ENCODE measurements around the gene LITAF. TPM values are rescaled to one million over a fixed set of nuclear protein-coding genes. Genes with fewer than 3 reads are reported as not detected.

Gene LITAF
- total RNA-seq, 3 donors from 2014 or later (not counting 1 experiment from before 2014, with no cell fraction given) = 584 to 772 (median 726) TPM

DNA sequence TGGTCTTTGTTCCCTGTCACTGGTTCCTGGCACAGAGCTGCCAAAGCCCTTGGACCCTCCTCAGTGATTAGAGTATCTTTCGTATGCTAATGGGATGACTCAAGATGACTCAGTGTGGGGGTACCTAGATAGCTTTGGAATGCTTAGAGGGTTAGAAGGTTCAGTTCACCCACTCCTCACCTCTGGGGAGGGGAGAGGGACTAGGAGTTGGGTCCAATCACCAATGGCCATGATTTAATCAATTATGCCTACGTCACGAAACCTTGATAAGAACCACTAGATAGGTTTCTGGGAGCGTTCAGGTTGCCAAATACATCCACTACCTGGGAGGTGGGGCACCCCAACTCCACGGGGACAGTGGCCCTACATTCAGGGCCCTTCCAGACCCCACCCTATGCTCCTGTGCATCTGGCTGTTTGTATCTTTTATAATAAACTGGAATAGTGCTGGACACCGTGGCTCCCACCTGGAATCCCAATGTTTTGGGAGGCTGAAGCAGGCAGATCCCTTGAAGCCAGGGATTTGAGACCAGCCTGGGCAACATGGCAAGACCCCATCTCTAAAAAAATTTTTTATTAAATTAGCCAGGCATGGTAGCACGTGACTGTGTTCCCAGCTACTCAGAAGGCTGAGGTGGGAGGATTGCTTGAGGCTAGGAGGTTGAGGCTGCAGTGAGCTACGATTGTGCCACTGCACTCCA, 29.2 kb upstream of the LITAF start:
- Histone ChIP-seq H3K27ac (ENCODE audit: low read length) (no peak overlapping the region), H3K4me1 (ENCODE audit: control insufficient read depth, insufficient read depth, low read length) (peaks cover 70% of the 10 kb centered on the region), H3K4me3 (ENCODE audit: low read length) (no peak overlapping the region), H3K36me3 (ENCODE audit: control insufficient read depth, insufficient read depth, low read length) (no peaks in the 10 kb centered on the region), H3K9me3 (ENCODE audit: control insufficient read depth, insufficient read depth, low read length) (peaks cover 4% of the 10 kb centered on the region), H3K27me3 (ENCODE audit: control insufficient read depth, insufficient read depth, low read length) (no peaks in the 10 kb centered on the region)
- Mint-ChIP-seq H3K9me3 (peaks cover 0 to 2% of the 10 kb centered on the region in 2 donors), H3K36me3 (no peaks in the 10 kb centered on the region), H3K27me3 (ENCODE audit: low read depth in 2 of 2) (no peaks in the 10 kb centered on the region), H3K27ac (no peak overlapping the region), H3K4me1 (peaks cover 53 to 59% of the 10 kb centered on the region in 2 donors), H3K4me3 (no peak overlapping the region)
- ATAC-seq = no peak
- 97% methylated on average over 7 of the region's 8 CpGs for WGBS (ENCODE audit: insufficient coverage)
- no peak for TF ChIP-seq CTCF (IDR thresholded peaks at IDR 0.05)
- intact Hi-C loops (cut with micrococcal nuclease) = no loop called here
- no peak for DNase-seq

GRCh38 chr16:11614587-11615175, 28.0 kb upstream of the LITAF start:
- ATAC-seq = no peak
- no peaks in the 10 kb centered on the region for H3K36me3 Mint-ChIP-seq
- no peak for TF ChIP-seq CTCF (IDR thresholded peaks at IDR 0.05)
- H3K4me3 ChIP-seq (ENCODE audit: low read length) = no peak overlapping the region
- no peaks in the 10 kb centered on the region for H3K9me3 ChIP-seq (ENCODE audit: control insufficient read depth, insufficient read depth, low read length)
- no peaks in the 10 kb centered on the region for H3K36me3 ChIP-seq (ENCODE audit: control insufficient read depth, insufficient read depth, low read length)
- peaks cover 58% of the 10 kb centered on the region for H3K4me1 ChIP-seq (ENCODE audit: control insufficient read depth, insufficient read depth, low read length)
- no peaks in the 10 kb centered on the region for H3K27me3 Mint-ChIP-seq (ENCODE audit: low read depth in 2 of 2)
- H3K27ac ChIP-seq (ENCODE audit: low read length) = peak overlapping the region; percentile 3
- intact Hi-C loops (cut with micrococcal nuclease) = loop anchor here (1.0 kb wide), 1 partner anchor 8 kb away; no protein-coding TSS in a partner anchor
- peak overlapping the region; percentile 95 to 96 for H3K27ac Mint-ChIP-seq
- 81% methylated on average over 10 of the region's 10 CpGs for WGBS (ENCODE audit: insufficient coverage)
- no peaks in the 10 kb centered on the region for H3K27me3 ChIP-seq (ENCODE audit: control insufficient read depth, insufficient read depth, low read length)
- H3K4me1 Mint-ChIP-seq = peaks cover 45 to 60% of the 10 kb centered on the region in 2 donors
- H3K9me3 Mint-ChIP-seq = no peaks in the 10 kb centered on the region
- peak overlapping the region; percentile 31 for H3K4me3 Mint-ChIP-seq
- no peak for DNase-seq

GRCh38 chr16:11613381-11614303, 26.9 kb upstream of the LITAF start:
- Mint-ChIP-seq H3K36me3 (no peaks in the 10 kb centered on the region), H3K9me3 (no peaks in the 10 kb centered on the region), H3K27ac (peak overlapping the region; percentile 95 to 96), H3K27me3 (ENCODE audit: low read depth in 2 of 2) (no peaks in the 10 kb centered on the region), H3K4me3 (peak overlapping the region; percentile 81), H3K4me1 (peaks cover 37 to 60% of the 10 kb centered on the region in 2 donors)
- intact Hi-C loops (cut with micrococcal nuclease) = loop anchor here (1.0 to 2.0 kb wide), 2 partner anchors 9 to 53 kb away; no protein-coding TSS in a partner anchor
- H3K36me3 ChIP-seq (ENCODE audit: control insufficient read depth, insufficient read depth, low read length) = no peaks in the 10 kb centered on the region
- no peaks in the 10 kb centered on the region for H3K27me3 ChIP-seq (ENCODE audit: control insufficient read depth, insufficient read depth, low read length)
- 26% methylated on average over 20 of the region's 20 CpGs for WGBS (ENCODE audit: insufficient coverage)
- no peak overlapping the region for H3K4me3 ChIP-seq (ENCODE audit: low read length)
- DNase-seq (peak; percentile 52 to 64), ATAC-seq (peak; percentile 81 to 83 (median 82))
- H3K9me3 ChIP-seq (ENCODE audit: control insufficient read depth, insufficient read depth, low read length) = no peaks in the 10 kb centered on the region
- TF ChIP-seq CTCF (IDR thresholded peaks at IDR 0.05) = no peak
- peak overlapping the region; percentile 73 for H3K27ac ChIP-seq (ENCODE audit: low read length)
- H3K4me1 ChIP-seq (ENCODE audit: control insufficient read depth, insufficient read depth, low read length) = peaks cover 48% of the 10 kb centered on the region

Data from natural killer cell (primary cell).